DMS114 treated with DMSO at 0.1 percent for 48 hours (cell line): Measurements from ENCODE around the gene PRDM11.

Source experiments
- DNase-seq: peaks from one replicate; lab custom pipeline; 2025; ENCODE audit not compliant: unreplicated experiment; lab: John Stamatoyannopoulos, UW

PRDM11 gene

DNA sequence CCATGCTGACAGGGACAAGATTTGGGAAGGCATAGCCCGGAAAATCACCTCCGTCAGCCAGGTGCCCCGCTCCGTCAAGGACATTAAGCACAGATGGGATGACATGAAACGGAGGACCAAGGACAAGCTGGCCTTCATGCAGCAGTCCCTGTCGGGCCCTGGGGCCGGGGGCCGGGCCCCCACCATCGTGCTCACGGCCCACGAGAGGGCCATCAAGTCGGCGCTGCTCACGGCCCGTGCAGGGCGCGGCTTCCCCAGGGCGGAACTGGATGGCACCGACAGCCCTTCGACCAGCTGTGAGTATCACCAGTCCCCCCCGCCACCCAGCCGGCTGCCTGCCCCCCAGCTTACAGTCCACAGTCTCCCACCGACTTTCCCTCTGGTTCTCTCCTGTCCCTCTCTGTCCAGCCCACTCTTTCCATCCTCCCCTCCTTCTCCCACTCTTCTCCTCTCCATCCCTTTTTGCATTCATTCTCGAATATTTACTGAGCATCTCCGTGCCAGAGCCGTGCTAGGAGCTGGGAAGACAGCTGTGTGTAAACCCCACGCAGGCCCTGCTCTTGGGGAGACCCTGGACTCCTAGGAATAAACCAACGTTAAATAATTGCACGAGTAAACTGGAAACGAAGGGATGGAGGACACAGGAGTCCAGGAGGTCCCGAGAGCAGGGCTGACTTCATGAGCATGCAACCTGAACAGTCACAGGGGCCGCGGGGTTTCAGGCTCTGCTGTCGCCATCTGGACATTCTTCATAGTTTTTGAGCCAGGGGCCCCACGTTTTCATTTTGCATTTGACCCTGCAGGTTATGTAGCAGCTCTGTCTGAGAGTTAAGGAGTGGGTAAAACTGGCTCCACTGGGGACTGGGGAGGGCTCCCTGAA lies 62.8 kb downstream of the PRDM11 start:
- DNase-seq: no peak

DNA sequence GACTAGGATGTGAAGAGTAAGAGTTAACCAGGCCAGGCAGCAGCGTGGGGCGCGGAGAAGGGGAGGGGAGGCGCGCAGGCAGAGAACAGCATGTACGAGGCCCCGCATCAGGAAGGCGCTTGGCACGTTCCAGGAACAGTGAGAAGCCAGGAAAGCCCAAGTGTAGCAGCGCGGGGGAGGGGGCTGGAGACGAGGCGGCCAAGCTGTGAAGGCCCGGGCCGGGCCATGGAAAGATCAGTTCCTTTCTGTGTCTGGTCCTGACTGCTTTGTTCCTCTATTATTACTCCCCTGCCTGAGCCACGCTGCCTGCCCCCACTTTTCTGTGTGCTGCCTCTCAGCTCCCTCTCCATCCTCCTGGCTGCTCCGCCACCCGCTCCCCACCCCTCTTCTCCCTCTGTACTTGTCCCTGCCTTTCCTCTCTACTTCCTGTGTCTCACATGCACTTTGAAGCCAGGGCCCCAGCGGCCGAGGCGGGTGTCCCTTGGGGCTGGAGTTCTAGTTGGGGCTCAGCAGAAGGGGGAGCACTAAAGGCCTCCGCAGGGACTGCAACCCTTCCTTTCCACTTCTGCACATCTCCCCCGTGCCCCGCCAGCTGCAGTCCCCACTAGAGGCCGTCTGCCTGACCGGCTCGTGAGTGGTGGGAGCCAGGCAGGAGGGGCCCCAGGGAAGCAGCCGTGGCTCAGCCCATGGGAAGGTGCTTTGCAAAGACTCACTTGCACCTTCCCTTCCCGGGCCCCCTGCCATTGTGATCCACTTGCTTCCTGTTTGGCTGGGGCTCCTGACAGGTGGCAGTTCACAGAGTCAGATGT lies 63.7 kb downstream of the PRDM11 start:
- DNase-seq: no peak

DNA sequence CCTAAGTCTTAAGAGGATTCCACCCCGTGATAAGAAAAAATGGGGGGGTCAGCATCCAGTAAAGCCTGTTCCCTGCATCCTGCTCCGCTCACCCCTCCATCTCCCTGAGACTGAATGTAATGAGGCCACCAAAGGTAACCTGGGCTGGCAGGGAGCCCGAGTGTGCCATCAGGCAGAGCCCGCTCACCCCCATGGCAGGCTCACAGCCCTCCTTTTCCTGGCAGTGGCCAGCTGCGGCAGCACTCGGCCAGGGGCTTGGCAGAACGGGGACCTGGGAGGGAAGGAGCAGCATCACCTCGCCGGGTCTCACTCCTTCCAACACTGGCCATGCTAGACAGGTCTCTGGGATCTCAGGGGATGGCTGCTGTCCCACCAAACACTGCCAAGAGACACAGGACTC lies 64.4 kb downstream of the PRDM11 start:
- DNase-seq: no peak

DNA sequence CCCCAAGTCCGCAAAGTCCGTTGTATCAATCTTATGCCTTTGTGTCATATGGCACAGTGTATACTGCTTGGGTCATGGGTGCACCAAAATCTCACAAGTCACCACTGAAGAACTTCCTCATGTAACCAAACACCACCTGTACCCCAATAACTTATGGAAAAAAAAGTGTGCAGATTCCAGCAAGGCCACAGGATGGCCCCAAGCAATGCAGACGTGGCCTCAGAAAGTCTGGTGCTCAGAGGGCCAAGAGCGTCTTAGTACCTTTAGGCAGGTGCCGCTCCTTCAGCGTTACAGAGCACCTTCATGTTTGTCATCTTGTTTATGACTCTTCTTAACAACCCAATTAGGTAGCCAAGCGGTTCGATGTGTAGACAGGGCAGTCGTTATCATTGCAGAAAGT lies 65.3 kb downstream of the PRDM11 start:
- DNase-seq: no peak

DNA sequence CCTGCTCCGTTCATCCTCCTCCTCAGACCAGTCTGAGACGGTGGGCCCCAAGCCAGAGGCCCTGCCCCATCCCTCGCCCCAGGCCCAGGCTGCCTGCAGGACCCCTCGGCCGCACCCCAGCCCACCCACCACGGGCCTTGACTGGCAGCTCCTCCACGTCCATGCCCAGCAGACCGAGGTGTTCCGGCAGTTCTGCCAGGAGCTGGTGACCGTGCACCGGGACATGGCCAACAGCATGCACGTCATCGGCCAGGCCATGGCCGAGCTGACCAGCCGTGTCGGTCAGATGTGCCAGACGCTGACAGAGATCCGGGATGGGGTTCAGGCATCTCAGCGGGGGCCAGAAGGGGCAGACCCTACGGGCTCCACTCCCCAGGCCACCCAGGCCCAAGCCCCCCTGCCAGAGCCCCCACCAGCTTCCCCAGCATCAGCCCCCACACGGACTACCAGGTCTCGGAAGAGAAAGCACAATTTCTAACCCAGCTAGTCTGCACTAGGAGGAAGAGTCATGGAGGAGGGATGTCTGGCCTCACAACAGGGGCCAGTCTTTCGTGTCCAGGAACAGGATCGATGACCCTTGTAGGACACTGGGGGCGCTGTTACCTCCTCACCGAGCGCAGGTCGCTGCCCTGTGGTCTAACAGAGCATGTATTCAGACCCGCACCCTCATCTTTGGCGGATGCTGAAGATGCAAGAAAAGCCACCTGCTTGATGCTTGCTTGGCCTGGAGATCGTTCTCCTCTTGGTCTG lies 66.3 kb downstream of the PRDM11 start:
- DNase-seq: no peak

DNA sequence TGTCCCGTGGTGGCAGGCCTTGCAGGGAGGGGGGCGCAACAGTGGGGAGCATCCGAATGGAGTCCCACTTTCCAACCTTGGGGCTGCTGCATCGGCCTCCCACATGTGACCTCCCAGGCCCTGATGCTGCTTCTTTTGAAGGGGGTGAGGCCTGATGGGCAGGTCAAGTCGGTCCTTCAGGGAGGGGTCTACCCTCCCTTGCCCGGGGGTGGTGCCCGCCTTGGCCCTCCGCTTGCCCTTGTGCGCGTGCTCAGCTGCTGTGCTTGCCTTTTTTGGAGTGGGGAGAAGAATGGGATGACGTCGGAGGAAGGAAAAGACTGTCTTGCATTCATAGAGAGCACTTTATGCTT lies 66.9 kb downstream of the PRDM11 start:
- DNase-seq: no peak

DNA sequence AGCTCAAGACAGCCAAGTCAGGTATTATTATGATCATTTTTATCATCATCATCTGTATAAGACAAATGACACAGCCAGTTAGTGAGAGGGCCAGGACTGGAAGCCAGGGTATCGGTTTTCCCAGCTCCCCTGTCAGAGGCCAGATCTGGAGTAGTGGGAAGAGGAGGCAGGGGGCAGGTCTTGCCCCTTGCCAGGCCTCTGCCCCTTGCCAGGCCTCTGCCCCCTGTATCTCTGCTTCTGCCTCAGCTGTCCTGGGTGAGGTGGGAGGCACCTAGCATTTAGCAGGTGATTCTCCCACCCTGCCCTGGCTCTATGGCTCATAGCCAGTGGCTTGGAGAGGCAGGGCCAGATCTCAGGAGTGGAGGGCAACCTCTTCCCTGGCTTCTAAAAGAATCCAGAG lies 67.3 kb downstream of the PRDM11 start:
- DNase-seq: no peak

DNA sequence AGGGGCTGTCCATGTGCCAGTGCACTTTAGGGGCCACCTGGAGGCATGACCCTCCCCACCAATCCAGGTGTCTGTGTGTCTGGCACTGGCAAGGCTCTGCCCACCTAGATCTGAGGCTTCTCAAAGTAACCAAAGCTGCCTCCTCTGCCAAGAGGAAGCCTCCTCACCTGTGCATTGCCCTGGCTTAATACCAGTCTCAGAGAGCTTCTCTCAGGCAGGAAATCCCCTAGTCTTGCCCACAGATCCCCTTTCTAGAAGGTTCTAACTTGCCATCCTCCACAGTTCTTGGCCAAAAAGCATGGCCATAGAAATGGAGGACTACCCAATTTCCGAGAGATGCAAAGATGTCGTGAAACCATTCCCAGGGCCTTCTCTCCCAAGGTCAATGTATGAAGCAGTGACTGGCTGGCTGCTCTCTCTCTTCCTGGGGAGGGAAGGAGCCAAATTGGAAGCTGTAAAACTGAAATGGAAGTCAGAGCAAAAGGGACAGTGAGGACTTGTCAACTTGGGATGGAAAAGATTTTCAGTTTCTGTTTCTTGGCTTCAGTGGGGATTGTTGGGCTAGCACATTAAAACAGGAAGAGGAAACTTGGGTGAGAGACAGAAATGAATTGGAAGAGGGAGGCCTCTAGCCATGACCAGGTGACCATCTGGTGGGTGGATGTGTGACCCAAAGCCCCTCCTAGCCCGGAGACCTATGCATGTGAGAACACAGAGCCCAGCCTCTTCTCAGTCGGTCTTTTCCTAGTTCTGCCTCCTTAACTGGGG lies 68.8 kb downstream of the PRDM11 start:
- no peak for DNase-seq

DNA sequence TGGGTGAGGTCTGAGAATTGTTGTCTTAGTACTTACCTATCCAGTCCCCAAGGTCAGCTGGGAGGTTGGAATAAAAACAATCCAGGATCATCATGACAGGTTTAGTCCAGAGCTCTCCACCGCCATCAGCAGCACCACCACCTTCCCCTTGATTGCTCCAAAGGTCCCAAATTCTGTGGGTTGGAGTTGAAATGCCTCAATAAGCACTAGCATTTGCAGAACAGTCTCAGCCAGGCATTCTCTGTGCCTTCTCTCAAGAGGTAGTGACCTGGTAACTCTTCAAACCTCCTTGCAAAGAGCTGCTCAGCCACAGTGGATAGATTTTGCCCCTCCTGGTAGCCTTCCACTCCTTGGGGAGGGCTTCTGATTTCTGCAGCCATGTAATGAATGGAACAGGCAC lies 69.6 kb downstream of the PRDM11 start:
- no peak for DNase-seq

DNA sequence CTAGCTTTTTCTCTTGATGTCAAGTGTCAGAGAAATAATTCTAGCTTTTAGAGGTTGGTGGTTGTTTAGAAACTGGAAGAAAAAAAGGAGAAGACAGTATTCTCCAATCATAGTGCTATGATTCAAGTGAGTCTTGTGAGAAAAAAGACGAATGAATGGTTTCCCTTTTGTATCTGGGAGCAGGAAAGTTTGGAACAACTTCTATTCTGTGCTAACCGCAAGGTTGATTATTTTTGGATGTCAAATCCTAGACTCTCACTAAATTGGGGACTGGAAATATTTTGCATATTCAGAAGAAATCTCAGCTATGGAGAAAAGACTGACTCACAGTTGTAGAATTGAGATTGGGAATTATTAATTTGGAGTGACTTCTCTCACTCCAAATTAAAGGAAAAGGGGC lies 70.5 kb downstream of the PRDM11 start:
- no peak for DNase-seq

DNA sequence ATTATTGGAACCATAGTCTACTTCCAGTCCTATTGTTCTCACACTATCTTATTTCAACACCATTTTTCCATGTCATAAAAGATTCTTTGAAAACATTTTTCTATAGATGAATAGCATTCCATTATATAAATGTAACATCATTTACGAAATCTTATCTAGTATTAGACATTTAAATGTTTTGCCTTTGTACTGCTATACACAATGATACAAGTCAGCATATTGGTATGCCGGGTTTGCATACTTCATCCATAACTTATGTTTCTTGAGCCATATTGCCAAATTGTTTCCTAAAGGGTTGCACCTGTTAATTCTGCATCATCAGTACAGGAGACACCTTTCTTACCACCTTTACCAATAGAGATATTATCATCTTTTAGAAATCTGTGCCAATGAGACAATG lies 71.6 kb downstream of the PRDM11 start:
- DNase-seq: no peak

DNA sequence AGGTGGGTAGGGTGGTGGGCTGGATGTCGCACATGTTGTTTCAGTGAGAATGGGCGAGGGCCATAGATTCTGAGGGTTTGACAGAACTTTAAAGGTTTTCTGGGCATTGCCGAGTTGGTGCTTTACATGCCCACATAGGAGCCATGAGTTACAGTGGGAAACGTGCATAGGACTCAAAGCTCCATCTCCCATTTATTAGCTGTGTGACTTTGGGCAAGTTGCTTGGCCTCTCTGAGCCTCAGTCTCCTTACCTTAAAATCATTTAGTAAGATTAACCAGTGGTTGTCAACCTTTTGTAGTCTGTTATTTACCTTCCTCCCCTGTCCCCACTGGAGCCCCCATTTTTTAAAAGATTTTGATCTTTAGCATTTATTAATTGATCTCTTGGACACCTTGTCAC lies 72.3 kb downstream of the PRDM11 start:
- DNase-seq: no peak

DNA sequence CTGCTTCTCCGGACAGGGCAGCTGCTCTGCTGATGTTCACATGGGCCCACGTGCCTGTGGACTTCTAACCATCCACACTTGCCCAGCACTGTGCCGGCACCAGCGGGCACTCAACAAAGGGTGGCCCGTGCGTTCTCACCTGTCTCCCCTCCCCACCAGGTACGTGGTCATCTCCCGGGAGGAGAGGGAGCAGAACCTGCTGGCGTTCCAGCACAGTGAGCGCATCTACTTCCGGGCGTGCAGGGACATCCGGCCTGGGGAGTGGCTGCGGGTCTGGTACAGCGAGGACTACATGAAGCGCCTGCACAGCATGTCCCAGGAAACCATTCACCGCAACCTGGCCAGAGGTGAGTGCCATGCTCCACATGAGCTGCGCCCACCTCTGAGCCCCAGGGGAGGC lies 73.0 kb downstream of the PRDM11 start:
- DNase-seq: no peak

DNA sequence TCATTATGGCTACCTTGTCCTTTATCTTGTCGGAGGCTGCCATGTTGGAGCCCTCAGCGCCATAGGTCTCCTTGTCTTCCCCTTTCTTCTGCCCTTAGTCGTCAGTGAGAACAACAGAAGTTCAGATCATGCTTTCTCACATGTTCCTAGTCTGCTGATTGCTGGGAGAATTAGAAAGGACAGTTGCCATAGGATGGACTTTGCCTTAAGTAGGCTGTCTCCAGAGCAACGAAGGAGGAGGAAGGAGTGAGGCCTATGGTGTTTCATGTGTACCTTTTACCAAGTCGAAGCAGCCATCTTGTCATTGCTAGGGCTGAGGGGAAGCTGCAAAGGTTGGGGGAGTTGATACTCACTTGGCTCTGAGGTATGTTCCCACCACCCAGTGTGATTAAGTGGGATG lies 77.1 kb downstream of the PRDM11 start:
- no peak for DNase-seq

DNA sequence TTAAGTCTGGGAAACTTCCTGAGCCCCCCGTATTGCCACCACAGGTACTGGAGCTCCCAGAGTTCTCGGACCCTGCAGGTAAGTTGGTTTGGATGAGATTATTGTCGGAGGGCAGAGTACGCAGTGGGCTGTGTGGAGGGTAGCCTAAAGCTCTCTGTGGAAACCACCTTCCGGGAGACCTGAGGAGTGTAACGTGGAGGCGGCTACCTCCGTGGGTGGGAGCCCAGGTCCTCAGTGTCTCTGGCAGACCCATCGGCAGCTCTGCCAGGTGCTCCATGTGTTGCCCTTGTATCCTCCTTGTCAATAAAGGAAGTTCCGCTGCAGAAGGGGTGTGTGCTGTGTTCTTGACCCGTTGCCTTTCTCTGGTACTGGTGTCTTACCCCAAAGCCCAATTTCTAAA lies 78.3 kb downstream of the PRDM11 start:
- no peak for DNase-seq

DNA sequence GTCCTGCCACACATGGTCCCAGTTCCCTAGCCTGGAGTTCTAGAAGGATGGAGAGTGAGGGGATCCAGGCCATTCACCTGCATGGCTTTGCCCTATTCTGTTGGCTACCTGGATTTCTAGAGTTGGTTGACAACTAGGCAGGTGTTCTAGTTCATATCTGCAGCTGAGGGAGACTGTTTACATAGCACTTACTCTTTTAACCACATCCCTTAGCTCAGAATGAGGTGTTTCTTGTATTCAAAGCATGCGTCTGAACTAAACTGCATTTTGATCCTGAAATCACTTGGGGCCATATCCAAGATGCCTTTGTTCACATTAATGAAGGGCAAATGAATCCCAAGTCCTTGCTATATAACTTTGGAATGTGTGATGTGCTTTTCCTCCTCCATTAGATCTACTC lies 78.8 kb downstream of the PRDM11 start:
- no peak for DNase-seq

DNA sequence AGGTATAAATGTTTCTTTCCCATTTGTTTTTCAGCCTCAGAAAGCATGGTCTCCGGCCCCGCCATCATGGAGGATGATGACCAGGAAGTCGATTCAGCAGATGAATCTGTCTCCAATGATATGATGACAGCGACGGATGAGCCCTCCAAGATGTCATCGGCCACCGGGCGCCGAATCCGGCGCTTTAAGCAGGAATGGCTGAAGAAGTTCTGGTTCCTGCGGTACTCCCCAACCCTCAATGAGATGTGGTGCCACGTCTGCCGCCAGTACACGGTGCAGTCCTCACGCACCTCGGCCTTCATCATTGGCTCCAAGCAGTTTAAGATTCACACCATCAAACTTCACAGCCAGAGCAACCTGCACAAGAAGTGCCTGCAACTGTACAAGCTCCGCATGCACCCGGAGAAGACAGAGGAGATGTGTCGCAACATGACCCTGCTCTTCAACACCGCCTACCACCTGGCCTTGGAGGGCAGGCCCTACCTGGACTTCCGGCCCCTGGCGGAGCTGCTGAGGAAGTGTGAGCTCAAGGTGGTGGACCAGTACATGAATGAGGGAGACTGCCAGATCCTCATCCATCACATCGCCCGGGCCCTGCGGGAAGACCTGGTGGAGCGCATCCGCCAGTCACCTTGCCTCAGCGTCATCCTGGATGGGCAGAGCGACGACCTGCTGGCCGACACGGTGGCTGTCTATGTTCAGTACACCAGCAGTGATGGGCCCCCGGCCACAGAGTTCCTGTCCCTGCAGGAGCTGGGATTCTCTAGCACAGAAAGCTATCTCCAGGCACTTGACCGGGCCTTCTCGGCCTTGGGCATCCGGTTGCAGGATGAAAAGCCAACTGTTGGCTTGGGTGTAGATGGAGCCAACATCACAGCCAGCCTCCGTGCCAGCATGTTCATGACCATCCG lies 79.8 kb downstream of the PRDM11 start:
- no peak for DNase-seq

DNA sequence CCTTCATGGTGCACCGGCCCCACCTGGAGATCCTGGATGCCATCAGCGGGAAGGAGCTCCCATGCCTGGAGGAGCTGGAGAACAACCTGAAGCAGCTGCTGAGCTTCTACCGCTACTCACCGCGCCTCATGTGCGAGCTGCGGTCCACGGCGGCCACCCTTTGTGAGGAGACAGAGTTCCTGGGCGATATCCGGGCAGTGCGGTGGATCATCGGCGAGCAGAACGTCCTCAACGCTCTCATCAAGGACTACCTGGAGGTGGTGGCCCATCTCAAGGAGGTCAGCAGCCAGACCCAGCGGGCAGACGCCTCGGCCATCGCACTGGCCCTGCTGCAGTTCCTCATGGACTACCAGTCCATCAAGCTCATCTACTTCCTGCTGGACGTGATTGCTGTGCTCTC lies 80.5 kb downstream of the PRDM11 start:
- DNase-seq: no peak

DNA sequence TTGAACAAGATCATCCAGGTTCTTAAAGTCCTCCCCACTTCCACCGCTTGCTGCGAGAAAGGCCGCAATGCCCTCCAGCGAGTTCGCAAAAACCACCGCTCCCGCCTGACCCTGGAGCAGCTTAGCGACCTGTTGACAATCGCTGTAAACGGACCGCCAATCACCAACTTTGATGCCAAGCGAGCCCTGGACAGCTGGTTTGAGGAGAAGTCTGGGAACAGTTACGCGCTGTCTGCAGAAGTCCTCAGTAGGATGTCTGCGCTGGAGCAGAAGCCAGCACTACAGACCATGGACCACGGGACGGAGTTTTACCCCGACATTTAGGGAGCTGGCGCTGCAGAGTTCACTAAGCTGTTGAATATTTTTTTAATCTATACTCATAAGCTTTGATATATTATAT lies 81.4 kb downstream of the PRDM11 start:
- DNase-seq: no peak

DNA sequence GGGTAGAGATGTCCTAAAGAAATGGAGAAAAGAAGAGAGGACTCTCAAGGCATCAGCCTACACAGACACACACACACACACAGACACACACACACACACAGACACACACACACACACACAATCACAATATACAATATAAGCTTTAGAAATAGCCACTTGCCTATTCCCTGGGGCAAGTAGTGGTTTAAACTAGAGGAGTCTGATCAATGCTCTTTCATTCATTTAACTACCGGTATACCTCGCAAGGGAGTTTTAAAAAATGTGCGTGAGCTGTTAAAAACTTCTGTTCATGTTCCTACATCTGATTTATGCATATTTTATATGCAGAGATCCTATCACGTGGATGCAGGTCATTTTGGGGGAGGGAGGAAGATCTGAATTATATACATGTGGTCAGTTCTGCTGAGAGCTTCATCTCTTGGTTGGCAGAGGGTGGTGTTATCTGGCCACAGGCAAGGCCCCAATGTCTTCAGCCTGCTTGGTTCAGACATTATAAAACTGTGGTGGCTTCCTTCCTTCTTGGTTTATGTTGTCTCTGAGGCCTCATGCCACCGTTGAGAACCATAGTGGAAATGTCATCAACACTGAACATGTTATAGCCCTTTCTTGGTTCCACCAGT lies 83.1 kb downstream of the PRDM11 start:
- DNase-seq: no peak
